Natural killer cell (primary cell): ENCODE data around the gene YPEL2. TPM values are rescaled to one million over a fixed set of nuclear protein-coding genes. Genes with fewer than 3 reads are reported as not detected.

Experiments
- ATAC-seq, 3 donors: fragments of 150-1000 bp in 2 of 3; fragments of 200-7000 bp in 1 of 3; cut with Tn5 transposase; 1 replicate in 1 of 3; 2 replicates in 2 of 3; pipeline ENCODE4 v1.10.0; 2021; ENCODE audit warnings: mild to moderate bottlenecking in 2 of 3, moderate library complexity in 2 of 3
- DNase-seq, 2 donors: peaks; one replicate each; pipeline versions ENCODE4 v3.0.0 to v3.0.0-alpha.2; 2013 to 2021; ENCODE audit warnings: mixed read lengths in 1 of 2
- H3K27ac ChIP-seq: one replicate; pipeline ENCODE4 v1.5.1; 2013; ENCODE audit warnings: mild to moderate bottlenecking, low read length
- H3K27me3 ChIP-seq: one replicate; pipeline ENCODE4 v1.6.1; 2013; ENCODE audit warnings: low read length; ENCODE audit not compliant: control insufficient read depth, insufficient read depth
- H3K36me3 ChIP-seq: one replicate; pipeline ENCODE4 v1.6.1; 2013; ENCODE audit warnings: low read length; ENCODE audit not compliant: control insufficient read depth, insufficient read depth
- H3K4me1 ChIP-seq: one replicate; pipeline ENCODE4 v1.6.1; 2013; ENCODE audit warnings: low read length; ENCODE audit not compliant: control insufficient read depth, insufficient read depth
- H3K4me3 ChIP-seq: one replicate; pipeline ENCODE4 v1.5.1; 2013; ENCODE audit warnings: low read length
- H3K9me3 ChIP-seq: one replicate; pipeline ENCODE4 v1.6.1; 2013; ENCODE audit warnings: low read length; ENCODE audit not compliant: control insufficient read depth, insufficient read depth
- H3K27ac Mint-ChIP-seq, 2 donors: one replicate each; pipeline ENCODE4 v1.8.0; 2022; ENCODE audit warnings: mild to moderate bottlenecking in 2 of 2, mixed read lengths in 2 of 2, moderate library complexity in 1 of 2
- H3K27me3 Mint-ChIP-seq, 2 donors: one replicate each; pipeline ENCODE4 v1.8.0; 2022; ENCODE audit warnings: low read depth in 2 of 2, mixed read lengths in 2 of 2
- H3K36me3 Mint-ChIP-seq: one replicate; pipeline ENCODE4 v1.8.0; 2022; ENCODE audit warnings: mixed read lengths
- H3K4me1 Mint-ChIP-seq, 2 donors: one replicate each; pipeline ENCODE4 v1.8.0; 2022; ENCODE audit warnings: mixed read lengths in 2 of 2
- H3K4me3 Mint-ChIP-seq: one replicate; pipeline ENCODE4 v1.8.0; 2022; ENCODE audit warnings: mild to moderate bottlenecking, moderate library complexity, mixed read lengths
- H3K9me3 Mint-ChIP-seq, 2 donors: one replicate each; pipeline ENCODE4 v1.8.0; 2022; ENCODE audit warnings: mixed read lengths in 2 of 2
- WGBS: methylation state at CpG from one replicate; pipeline ENCODE4 v1.1.7; 2013; ENCODE audit warnings: missing lambda C conversion rate; ENCODE audit not compliant: insufficient coverage; 5-methylcytosine and 5-hydroxymethylcytosine counted together
- intact Hi-C: fragments of 100-400 bp; cut with micrococcal nuclease; formaldehyde crosslinking; loops from one replicate; pipeline ENCODE4 v1.14.2; 2022
- total RNA-seq, 4 donors: library from RNA; stranded (reverse); fragments of 120-200 nt in 1 of 4; gene quantifications; one replicate each; pipeline versions ENCODE4 v1.2.3 to v1.2.4, GENCODE V29; 2013 to 2022
- TF ChIP-seq, protein P1 (sequence below): fragments of 200-600 bp; IDR thresholded peaks from one replicate; pipeline ENCODE4 v1.8.0; 2022; ENCODE audit warnings: antibody characterized with exemption

The YPEL2 gene
- total RNA-seq, 3 donors from 2014 or later (not counting 1 experiment from before 2014, with no cell fraction given) = 30.5 to 35.6 (median 33.5) TPM

- H3K4me1 Mint-ChIP-seq = peaks cover 12 to 37% of the 10 kb centered on the region in 2 donors
- Histone ChIP-seq H3K27ac (no peak overlapping the region), H3K36me3 (no peaks in the 10 kb centered on the region), H3K9me3 (no peaks in the 10 kb centered on the region), H3K4me3 (no peak overlapping the region), H3K4me1 (peaks cover 5% of the 10 kb centered on the region), H3K27me3 (no peaks in the 10 kb centered on the region)
- no peak for DNase-seq
- WGBS = 85% methylated on average over 5 of the region's 5 CpGs
- no peaks in the 10 kb centered on the region for H3K36me3 Mint-ChIP-seq
- no peak for ATAC-seq
- intact Hi-C loops = no loop called here
- no peaks in the 10 kb centered on the region for H3K9me3 Mint-ChIP-seq
- H3K4me3 Mint-ChIP-seq = no peak overlapping the region
- no peaks in the 10 kb centered on the region for H3K27me3 Mint-ChIP-seq
- no peak overlapping the region for H3K27ac Mint-ChIP-seq
- TF ChIP-seq, protein P1, sequence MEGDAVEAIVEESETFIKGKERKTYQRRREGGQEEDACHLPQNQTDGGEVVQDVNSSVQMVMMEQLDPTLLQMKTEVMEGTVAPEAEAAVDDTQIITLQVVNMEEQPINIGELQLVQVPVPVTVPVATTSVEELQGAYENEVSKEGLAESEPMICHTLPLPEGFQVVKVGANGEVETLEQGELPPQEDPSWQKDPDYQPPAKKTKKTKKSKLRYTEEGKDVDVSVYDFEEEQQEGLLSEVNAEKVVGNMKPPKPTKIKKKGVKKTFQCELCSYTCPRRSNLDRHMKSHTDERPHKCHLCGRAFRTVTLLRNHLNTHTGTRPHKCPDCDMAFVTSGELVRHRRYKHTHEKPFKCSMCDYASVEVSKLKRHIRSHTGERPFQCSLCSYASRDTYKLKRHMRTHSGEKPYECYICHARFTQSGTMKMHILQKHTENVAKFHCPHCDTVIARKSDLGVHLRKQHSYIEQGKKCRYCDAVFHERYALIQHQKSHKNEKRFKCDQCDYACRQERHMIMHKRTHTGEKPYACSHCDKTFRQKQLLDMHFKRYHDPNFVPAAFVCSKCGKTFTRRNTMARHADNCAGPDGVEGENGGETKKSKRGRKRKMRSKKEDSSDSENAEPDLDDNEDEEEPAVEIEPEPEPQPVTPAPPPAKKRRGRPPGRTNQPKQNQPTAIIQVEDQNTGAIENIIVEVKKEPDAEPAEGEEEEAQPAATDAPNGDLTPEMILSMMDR = no peak
Measured at GRCh38 chr17:59337741-59338299, 6.4 kb downstream of the YPEL2 start.

- no peaks in the 10 kb centered on the region for H3K4me1 ChIP-seq
- H3K4me3 Mint-ChIP-seq = no peak overlapping the region
- no peaks in the 10 kb centered on the region for H3K9me3 Mint-ChIP-seq
Measured at GRCh38 chr17:59338498-59338897, 7.0 kb downstream of the YPEL2 start.

GRCh38 chr17:59341922-59342321, 10.5 kb downstream of the YPEL2 start:
- peaks cover 11 to 44% of the 10 kb centered on the region in 2 donors for H3K4me1 Mint-ChIP-seq

More at GRCh38 chr17:59338498-59338897, 7.0 kb downstream of the YPEL2 start:
- ATAC-seq (no peak), DNase-seq (no peak)
- Mint-ChIP-seq H3K27ac (no peak overlapping the region), H3K4me1 (peaks cover 7 to 34% of the 10 kb centered on the region in 2 donors), H3K36me3 (no peaks in the 10 kb centered on the region), H3K27me3 (no peaks in the 10 kb centered on the region)
- no peak overlapping the region for H3K4me3 ChIP-seq
- no peaks in the 10 kb centered on the region for H3K9me3 ChIP-seq
- no peaks in the 10 kb centered on the region for H3K27me3 ChIP-seq
- 94% methylated on average over 5 of the region's 5 CpGs for WGBS
- no peaks in the 10 kb centered on the region for H3K36me3 ChIP-seq
- no peak overlapping the region for H3K27ac ChIP-seq
- TF ChIP-seq, protein P1 = no peak
- intact Hi-C loops = no loop called here

More at GRCh38 chr17:59341922-59342321, 10.5 kb downstream of the YPEL2 start:
- H3K27me3 ChIP-seq = no peaks in the 10 kb centered on the region
- no peaks in the 10 kb centered on the region for H3K9me3 Mint-ChIP-seq
- no peak for ATAC-seq
- H3K4me3 Mint-ChIP-seq = no peak overlapping the region
- 94% methylated on average over 3 of the region's 3 CpGs for WGBS
- TF ChIP-seq, protein P1 = no peak
- DNase-seq = no peak
- H3K9me3 ChIP-seq = no peaks in the 10 kb centered on the region
- no peak overlapping the region for H3K27ac Mint-ChIP-seq
- H3K4me1 ChIP-seq = no peaks in the 10 kb centered on the region
- no peak overlapping the region for H3K4me3 ChIP-seq
- no peak overlapping the region for H3K27ac ChIP-seq
- H3K36me3 Mint-ChIP-seq = no peaks in the 10 kb centered on the region
- intact Hi-C loops = no loop called here
- no peaks in the 10 kb centered on the region for H3K36me3 ChIP-seq
- H3K27me3 Mint-ChIP-seq = no peaks in the 10 kb centered on the region
